HT-29 (cell line): Measurements from ENCODE around the gene C22orf23. TPM values are rescaled to one million over a fixed set of nuclear protein-coding genes. Genes with fewer than 3 reads are reported as not detected.

Experiments
- DNase-seq: peaks from one replicate; pipeline ENCODE4 v3.0.0-alpha.2; 2015; ENCODE audit warnings: low spot score
- total RNA-seq: library from RNA; depleted of rRNA; stranded (reverse); fragments of >200 nt; shearing (Covaris generic); gene quantifications from 2 replicates; pipeline ENCODE4 v1.2.3, GENCODE V29; 2014; rRNA removed

The C22orf23 gene
- not detected in 2 replicates for total RNA-seq

- peak; percentile 94 for DNase-seq
Measured at GRCh38 chr22:37953437-37954179, at the start of gene C22orf23, which contains the start of gene POLR2F. C22orf23 (minus strand) TSS chr22:37953601; CDS start chr22:37953149, 452 bp downstream. POLR2F (plus strand) TSS chr22:37953699; CDS start chr22:37953788, 89 bp downstream.

DNA sequence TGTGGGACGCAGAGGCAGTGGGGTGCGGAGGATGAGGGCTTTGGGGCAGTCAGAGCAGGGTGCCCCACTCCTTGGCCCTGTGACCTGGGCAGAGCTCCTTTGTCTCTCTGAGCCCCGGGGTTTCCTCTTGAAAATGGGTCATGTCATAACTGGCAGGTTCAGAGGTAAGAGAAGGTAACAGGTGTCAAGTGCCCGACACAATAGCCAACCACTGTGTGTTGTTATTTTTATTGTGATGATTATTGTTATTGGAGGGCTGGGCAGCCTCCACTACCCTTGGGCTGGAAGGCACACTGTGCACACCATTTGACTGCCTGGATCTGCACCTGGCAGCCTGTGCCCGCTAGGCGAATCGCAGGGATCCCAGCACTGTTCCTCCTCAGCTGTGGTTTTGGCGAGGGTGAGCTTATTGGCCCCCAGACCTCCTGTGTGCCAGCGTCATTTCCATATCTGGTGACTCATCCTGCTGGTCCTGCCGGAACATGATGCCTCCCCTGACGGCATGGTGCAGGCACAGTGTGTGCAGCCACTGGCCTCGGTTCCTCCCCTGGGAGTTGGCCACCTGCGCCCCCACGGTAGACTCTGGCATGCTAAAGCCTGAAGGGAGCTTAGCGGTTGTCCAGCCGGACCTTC lies 46.4 kb upstream of the C22orf23 start:
- no peak for DNase-seq

DNA sequence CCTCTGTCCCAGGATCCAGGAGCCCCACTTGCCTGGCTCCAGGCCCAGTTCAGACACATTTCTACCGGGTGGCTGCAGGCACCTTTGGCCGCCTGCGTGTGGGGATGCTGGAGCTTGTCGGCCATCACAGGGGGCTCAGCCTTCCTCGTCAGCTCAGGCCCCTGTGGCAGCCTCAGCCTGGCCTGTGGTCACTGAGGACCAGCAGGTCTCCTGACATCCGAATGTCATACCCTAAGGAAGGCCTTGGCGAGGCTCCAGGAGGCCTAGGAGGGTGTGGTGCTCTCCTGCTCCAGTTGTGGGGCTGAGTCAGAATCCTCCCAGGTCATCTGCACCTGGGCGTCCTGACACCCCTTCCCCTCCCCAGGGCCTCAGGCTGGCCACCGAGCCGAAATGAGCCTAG lies 45.8 kb upstream of the C22orf23 start:
- DNase-seq = no peak

DNA sequence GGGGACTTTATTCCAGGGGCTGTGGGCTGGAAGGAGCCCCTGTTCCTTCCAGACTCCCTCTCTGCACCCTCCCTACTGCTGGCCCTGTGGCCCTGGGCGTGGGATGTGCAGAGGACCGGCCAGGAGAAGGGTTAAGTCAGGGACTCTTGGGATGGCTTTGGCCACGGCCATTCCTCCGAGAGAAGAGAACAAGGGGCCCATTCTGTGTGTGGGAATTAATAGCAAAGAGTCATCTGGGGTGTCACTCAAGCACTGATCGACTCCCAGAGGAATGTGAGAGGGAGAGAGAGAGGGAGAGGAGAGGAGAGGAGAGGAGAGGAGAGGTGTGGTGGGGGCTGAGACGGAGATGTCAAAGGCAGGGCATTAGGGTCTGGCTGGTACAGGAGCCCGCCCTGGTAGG lies 45.1 kb upstream of the C22orf23 start:
- DNase-seq = no peak

- peak; percentile 27 for DNase-seq
Measured at GRCh38 chr22:37996515-37997246, 43.3 kb upstream of the C22orf23 start.

GRCh38 chr22:37996079-37996478 lies 42.7 kb upstream of the C22orf23 start:
- no peak for DNase-seq

DNA sequence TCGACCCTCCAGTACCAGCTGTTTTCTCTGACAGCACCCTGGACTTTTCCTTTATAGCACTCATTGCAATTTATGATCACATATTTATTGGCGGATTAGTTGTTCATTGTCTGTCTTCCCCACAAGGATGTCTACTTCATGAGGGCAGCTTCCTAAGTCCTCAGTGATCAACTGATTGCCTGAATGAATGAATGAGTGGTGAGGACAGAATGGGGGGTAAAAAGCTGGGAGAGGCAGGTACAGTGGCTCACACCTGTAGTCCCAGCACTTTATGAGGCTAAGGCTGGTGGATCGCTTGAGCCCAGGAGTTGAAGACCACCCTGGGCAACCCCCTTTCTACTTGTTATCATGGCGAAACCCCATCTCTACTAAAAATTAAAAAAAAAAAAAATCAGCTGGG lies 42.1 kb upstream of the C22orf23 start:
- no peak for DNase-seq

DNA sequence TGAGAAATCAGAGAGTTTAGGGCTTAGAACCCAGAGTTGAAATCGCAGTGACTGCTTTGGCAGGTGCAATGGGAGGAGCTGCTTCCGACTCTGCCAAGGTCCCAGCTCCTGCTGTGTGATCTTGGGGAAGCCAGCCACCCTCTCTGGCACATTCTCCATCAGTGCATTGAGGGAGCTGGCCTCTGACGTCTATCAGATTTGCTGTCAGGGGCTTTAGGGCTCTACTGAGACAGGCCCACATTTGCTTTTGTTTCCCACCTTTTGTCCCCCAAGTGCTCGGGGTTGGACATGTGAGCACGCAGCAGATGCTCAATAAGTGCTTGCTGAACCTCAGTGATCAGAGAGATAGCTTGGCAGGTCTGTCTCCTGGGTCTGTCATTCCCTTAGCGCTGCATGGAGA lies 41.6 kb upstream of the C22orf23 start:
- DNase-seq = no peak

- no peak for DNase-seq
Measured at GRCh38 chr22:37994049-37994448, 40.6 kb upstream of the C22orf23 start.

- no peak for DNase-seq
Measured at GRCh38 chr22:37991731-37992442, 38.5 kb upstream of the C22orf23 start.

DNA sequence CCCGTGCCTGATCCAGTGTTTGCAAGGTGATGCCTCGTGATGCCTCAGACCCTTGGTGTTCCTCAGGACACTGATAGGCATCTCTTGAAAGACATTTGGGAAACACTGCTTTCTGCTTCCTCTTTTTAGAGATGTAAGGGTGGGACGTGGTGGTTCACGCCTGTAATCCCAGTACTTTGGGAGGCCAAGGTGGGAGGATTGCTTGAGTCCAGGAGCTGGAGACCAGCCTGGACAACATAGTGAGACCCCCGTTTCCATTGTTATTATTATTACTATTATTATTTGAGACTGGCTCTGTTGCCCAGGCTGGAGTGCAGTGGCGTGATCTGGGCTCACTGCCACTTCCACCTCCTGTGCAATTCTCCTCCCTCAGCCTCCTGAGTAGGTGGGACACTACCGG lies 37.5 kb upstream of the C22orf23 start:
- no peak for DNase-seq

DNA sequence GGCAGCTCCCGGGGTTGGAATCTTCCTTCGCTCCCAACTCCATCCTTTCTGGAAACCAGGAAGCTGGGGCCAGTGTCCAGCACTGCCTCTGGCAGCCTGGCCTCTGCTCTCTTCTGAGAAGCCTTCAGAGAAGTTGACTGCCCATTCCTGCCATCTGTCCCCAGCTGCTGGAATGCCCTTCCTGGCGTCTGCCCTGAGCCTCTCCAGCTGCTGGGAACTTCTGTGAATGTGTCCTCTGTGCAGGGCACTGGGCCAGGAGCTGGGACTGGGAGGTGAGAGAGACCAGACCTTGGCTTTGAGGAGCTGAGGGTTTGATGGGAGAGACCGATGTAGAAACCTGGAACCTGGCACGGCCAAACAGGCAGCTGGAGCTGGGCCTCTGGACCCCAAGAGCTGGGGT lies 36.9 kb upstream of the C22orf23 start:
- DNase-seq = no peak

GRCh38 chr22:37989146-37990045 lies 36.0 kb upstream of the C22orf23 start:
- no peak for DNase-seq

GRCh38 chr22:37986371-37986770 lies 33.0 kb upstream of the C22orf23 start:
- DNase-seq = no peak

DNA sequence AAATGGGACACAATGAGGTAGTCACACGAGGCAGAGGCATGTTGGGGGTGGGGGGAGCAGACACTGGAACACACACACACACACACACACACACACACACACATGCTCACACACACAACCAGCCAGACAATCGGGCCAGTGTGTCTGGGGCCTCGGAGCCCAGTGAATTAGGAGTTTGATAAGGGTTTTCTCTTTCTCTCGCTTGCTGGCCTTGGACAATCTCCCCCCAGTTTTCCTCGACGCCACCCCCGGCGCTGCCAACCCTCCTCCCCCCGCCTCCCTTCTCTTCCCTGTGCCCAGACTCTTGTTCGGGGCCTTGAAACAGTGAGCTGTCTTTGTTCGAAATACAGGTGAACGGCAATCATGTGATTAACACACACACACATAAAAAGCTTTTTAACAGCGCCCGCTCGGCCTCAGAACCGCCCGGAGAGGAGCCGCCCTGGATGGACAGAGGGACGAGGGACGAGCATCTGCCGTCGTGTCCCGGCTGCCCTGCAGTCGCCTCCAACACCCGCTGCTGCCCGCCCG lies 32.4 kb upstream of the C22orf23 start:
- no peak for DNase-seq

- DNase-seq = no peak
Measured at GRCh38 chr22:37985050-37985585, 31.7 kb upstream of the C22orf23 start.

DNA sequence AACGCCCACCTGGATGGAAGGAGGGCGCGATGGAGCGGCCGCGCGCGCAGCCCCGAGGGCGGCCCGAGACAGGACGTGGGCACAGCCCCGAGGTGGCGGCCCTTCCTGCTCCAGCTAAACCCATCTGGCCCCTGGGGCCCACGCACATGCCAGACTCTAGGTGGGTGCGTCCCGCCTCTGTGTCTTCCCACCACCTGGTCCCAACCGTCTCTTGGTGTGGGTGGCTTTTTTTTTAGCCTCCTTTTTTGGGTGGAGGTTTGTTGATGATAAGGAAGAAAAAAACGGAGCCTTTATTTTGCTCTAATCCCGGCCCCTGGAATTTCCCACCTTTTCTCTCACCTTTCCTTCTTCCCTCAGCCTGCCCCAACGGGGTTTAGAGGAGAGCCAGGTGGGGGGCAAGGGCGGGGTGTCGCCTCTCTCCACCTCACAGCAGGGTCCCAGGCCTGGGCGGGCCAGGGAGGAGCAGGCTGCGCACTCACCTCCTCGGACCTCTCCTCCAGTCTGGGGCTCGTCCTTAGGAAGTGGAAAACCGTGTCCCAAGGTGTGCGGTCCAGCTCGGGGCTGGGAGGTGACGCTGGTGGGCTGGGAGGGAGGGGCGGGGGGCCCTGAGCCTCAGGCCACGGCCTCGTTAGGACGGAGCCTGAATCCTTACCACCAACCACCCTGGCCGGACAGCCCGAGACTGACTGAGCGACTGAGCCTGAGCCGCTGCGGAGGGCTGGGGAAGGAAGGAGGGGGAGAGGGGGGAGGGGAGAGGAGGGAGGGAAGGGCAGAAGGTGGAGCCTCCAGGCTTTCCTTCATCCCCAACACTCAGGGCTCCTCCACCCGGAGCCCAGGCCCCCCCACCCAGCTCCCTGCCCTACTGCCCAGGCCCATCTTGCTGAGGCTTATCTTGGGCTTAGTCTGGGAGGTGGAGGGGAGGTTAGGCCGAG lies 30.7 kb upstream of the C22orf23 start, which contains the start of gene SOX10:
Gene SOX10, minus strand, starts transcription at position 696 of the 932 bp plus-strand sequence. CDS start 771 bp downstream, outside the sequence.
- DNase-seq = no peak

GRCh38 chr22:37982938-37983859 lies 29.8 kb upstream of the C22orf23 start:
- DNase-seq = no peak
